IPS-20b (cell line): ENCODE results near the gene OR4Q3.
"Not testable (repeated sequence)": the region's sequence is repeated elsewhere in the genome, so short reads cannot be mapped to it uniquely, and the experiment has no call there.

ENCODE experiments used
- H3K27ac ChIP-seq: one replicate; pipeline ENCODE4 v1.5.1; 2013; ENCODE audit warnings: low read length
- H3K27me3 ChIP-seq: 2 replicates; pipeline ENCODE4 v1.6.1; 2013; ENCODE audit warnings: mild to moderate bottlenecking, low read length, inconsistent platforms; ENCODE audit not compliant: insufficient read depth
- H3K36me3 ChIP-seq: 2 replicates; pipeline ENCODE4 v1.6.1; 2013; ENCODE audit warnings: low read depth, mild to moderate bottlenecking, inconsistent platforms, low read length, moderate library complexity; ENCODE audit not compliant: insufficient read depth
- H3K4me1 ChIP-seq: 2 replicates; pipeline ENCODE4 v1.6.1; 2013; ENCODE audit warnings: mild to moderate bottlenecking, control low read depth, inconsistent platforms, low read length, moderate library complexity; ENCODE audit not compliant: insufficient read depth
- H3K4me3 ChIP-seq: 2 replicates; pipeline ENCODE4 v1.5.1; 2013; ENCODE audit warnings: mild to moderate bottlenecking, low read length, inconsistent platforms
- H3K9ac ChIP-seq: 2 replicates; pipeline ENCODE4 v1.6.1; 2013; ENCODE audit warnings: low read depth, mild to moderate bottlenecking, inconsistent platforms, low read length, moderate library complexity
- H3K9me3 ChIP-seq: 2 replicates; pipeline ENCODE4 v1.6.1; 2013; ENCODE audit warnings: mild to moderate bottlenecking, low read depth, low read length, inconsistent platforms; ENCODE audit not compliant: insufficient read depth

The OR4Q3 gene

GRCh38 chr14:19743256-19743655 is at the start of gene OR4Q3:
TSS of gene OR4Q3 (plus strand) at chr14:19743571.
- Histone ChIP-seq H3K27ac (no peak within 1 kb of the TSS), H3K27me3 (no peaks in the 10 kb centered on the region), H3K9me3 (peaks cover 89% of the 10 kb centered on the region)

DNA sequence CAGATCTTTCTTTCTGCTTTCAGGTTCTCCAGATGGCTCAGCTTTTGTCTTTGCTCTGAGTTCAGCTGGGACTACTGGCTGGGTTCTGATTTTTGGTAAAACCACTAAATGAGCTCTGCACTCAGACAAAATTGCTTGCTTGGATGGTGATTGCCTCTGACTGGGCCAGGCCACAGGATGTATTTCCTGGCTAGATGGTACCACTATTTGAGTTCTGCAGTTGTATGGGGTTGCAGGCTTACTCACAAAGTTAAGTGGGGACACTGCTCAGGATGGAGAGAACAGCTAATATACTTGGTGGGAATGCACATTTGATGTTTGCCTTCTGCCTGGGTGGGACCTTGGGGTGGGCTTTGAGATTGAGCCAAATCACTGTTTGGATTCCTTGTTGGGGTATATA is 14.0 kb upstream of the OR4Q3 start:
- no peaks in the 10 kb centered on the region for H3K4me1 ChIP-seq
- H3K9ac ChIP-seq = no peak overlapping the region
- H3K9me3 ChIP-seq = peaks cover 93% of the 10 kb centered on the region
- H3K27me3 ChIP-seq = no peaks in the 10 kb centered on the region
- no peaks in the 10 kb centered on the region for H3K36me3 ChIP-seq
- no peak overlapping the region for H3K27ac ChIP-seq
- H3K4me3 ChIP-seq = no peak overlapping the region

More at GRCh38 chr14:19743256-19743655, at the start of gene OR4Q3:
- H3K4me1 ChIP-seq = no peaks in the 10 kb centered on the region
- H3K4me3 ChIP-seq = no peak within 1 kb of the TSS
- H3K9ac ChIP-seq = no peak within 1 kb of the TSS
- H3K36me3 ChIP-seq = no peaks in the 10 kb centered on the region

GRCh38 chr14:19729763-19730162 is 13.6 kb upstream of the OR4Q3 start:
- H3K36me3 ChIP-seq = no peaks in the 10 kb centered on the region
- H3K4me1 ChIP-seq = no peaks in the 10 kb centered on the region
- no peak overlapping the region for H3K9ac ChIP-seq
- no peak overlapping the region for H3K4me3 ChIP-seq
- peaks cover 96% of the 10 kb centered on the region for H3K9me3 ChIP-seq
- no peaks in the 10 kb centered on the region for H3K27me3 ChIP-seq
- H3K27ac ChIP-seq = no peak overlapping the region

DNA sequence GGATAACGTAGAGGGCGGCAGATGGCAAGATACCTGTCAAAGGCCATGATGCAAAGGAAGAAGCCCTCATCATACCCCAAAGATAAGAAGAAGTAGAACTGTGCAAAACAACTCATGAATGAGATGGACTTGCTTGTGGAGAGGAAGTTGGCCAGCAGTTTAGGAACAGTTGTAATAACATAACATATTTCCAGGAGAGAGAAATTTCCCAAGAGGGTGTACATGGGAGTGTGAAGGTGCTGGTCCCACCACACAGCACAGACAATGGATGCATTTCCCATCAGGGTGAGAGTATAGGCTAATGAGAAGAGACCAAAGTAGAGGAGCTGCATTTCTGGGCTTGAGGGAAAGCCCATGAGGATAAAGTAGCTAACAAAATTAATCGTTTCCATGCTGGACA is 9.5 kb upstream of the OR4Q3 start:
- not testable (repeated sequence) for H3K27me3 ChIP-seq, H3K36me3 ChIP-seq
- peaks cover 91% of the 10 kb centered on the region for H3K9me3 ChIP-seq

DNA sequence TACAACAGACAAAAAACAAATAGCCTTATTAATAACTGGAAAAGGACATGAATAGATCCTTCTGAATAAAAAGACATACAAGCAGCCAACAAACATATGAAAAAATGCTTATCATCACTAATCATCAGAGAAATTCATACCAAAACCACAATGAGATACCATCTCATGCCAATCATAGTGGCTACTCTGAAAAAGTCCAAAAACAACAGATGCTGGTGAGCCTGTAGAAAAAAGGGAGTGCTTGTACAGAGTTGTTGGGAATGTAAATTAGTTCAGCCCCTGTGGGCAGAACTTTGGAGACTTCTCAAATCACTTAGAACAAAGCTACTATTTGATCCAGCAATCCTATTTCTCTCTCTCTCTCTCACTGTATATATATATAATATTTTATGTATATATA is 8.9 kb downstream of the OR4Q3 start:
- H3K27me3 ChIP-seq, H3K27ac ChIP-seq, H3K9ac ChIP-seq, H3K36me3 ChIP-seq, H3K4me3 ChIP-seq, H3K4me1 ChIP-seq: not testable (repeated sequence)
- H3K9me3 ChIP-seq = peaks cover 77% of the 10 kb centered on the region

More for the DNA sequence above, 9.5 kb upstream of the OR4Q3 start:
- not testable (repeated sequence) for H3K4me1 ChIP-seq, H3K9ac ChIP-seq, H3K4me3 ChIP-seq, H3K27ac ChIP-seq

DNA sequence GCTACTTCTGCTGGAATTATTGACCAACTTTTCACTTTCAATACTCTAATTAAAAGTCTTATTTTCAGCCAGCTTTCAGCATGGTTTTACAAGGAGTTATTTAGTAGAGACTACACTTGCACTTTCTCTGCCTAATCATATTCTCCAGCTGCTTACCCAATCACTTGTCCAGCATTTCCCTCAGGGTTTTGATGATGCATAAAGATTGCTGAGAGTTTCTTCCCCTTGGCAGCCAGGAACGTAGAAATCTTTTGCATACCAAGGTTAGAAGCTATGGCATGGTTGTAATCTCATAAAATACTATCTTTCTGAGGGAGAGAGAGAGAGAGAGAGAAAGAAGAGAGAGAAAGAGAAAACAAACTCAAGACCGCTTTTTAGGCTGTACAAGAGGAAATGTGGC is 10.8 kb downstream of the OR4Q3 start:
- Histone ChIP-seq H3K9me3 (peaks cover 67% of the 10 kb centered on the region), H3K4me1 (no peaks in the 10 kb centered on the region), H3K27ac (no peak overlapping the region), H3K36me3 (no peaks in the 10 kb centered on the region), H3K27me3 (no peaks in the 10 kb centered on the region), H3K4me3 (no peak overlapping the region), H3K9ac (no peak overlapping the region)

DNA sequence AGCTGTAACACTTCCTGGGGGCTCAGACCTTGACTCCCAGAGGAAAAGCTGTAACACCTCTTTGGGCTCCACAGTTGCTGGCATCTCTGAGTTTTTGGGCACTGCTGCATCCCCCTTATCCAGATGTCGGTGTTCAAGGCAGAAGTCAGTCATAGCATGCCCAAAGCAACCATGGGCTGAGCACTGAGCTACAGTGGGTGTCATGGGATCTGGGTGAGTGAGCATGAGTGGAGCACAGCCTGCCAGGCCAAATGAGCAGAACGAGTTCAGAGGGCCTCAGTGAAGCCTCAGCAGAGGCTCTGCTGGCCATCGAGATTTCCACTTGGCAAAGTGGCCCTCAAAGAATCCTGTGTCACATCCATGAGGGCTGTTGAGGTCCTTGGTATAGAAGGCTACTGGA is 28.1 kb downstream of the OR4Q3 start:
- H3K4me1 ChIP-seq, H3K27ac ChIP-seq, H3K4me3 ChIP-seq, H3K27me3 ChIP-seq, H3K9ac ChIP-seq, H3K36me3 ChIP-seq: not testable (repeated sequence)
- H3K9me3 ChIP-seq = peaks cover 88% of the 10 kb centered on the region

DNA sequence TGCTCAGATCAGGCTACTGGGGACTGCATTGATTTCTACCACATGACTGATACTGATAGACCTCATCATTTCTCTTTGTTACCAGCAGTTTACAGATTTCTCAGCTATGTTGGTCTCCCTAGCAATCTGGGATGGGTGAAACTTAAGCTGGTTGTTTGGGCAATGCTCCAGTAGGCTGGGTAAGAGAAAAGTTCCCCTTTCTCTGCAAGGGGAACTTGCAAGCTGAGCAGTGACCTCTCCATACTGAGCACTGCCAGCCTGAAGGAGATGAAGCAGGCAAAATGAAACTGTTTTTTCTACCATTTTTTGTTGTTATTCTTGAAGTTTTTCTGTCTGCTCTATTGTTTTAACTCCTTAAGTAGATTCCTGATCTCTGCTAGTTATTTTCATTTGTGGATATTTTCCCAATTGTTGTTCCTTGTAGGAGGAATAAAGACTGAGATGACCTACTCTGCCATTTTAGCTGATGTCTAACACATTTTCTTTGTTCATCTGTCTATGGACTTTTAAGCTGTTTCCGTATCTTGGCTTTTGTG is 28.6 kb downstream of the OR4Q3 start:
- no peaks in the 10 kb centered on the region for H3K36me3 ChIP-seq
- peaks cover 88% of the 10 kb centered on the region for H3K9me3 ChIP-seq
- no peak overlapping the region for H3K27ac ChIP-seq
- no peak overlapping the region for H3K9ac ChIP-seq
- H3K4me1 ChIP-seq = no peaks in the 10 kb centered on the region
- no peak overlapping the region; the same call in 1 of the 2 replicates for H3K4me3 ChIP-seq
- no peaks in the 10 kb centered on the region for H3K27me3 ChIP-seq

DNA sequence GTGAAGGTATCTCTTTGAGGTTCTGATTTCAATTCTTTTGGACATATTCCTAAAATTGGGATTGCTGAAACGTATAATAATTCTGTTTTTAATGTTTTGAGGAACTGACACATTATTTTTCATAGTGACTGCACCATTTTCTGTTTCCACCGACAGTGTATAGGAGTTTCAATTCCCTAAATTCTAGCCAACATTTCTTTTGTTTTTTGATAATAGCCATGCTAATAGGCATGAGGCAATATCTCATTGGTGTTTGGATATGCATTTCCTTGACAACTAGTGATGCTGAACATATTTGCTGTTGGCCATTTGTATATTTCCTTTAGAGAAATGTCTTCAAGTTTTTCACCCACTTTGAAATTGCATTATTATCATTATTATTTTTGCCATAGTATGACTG is 29.1 kb downstream of the OR4Q3 start:
- peaks cover 88% of the 10 kb centered on the region for H3K9me3 ChIP-seq
- H3K27ac ChIP-seq, H3K27me3 ChIP-seq, H3K36me3 ChIP-seq, H3K4me3 ChIP-seq, H3K4me1 ChIP-seq, H3K9ac ChIP-seq: not testable (repeated sequence)

DNA sequence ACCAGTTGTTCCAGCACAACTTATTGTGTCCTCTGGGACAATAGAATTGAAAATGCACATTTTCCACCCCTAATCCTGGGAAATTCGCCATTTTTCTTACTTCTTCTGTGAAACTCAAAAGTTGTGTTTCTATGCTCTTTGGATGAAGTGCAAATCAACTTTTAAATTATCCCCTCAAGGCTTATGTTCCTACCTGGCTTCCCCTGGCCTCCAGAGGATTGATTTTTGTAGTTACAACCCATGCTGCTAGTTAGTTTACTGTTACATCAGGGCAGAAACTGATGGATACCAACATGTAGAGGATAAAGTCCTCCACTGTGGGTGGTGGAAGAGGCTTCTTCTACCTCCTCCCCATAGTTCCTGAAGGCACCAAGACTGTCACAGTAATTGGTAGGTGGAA is 29.8 kb downstream of the OR4Q3 start, which contains the start of gene OR4M1:
Gene OR4M1, plus strand, starts transcription at position 301 of the 400 bp plus-strand sequence. CDS start 6,819 bp downstream, outside the sequence.
- H3K4me3 ChIP-seq, H3K4me1 ChIP-seq, H3K27ac ChIP-seq, H3K27me3 ChIP-seq, H3K9ac ChIP-seq, H3K36me3 ChIP-seq: not testable (repeated sequence)
- peaks cover 89% of the 10 kb centered on the region for H3K9me3 ChIP-seq

GRCh38 chr14:19775587-19775986 is 32.2 kb downstream of the OR4Q3 start:
- no peaks in the 10 kb centered on the region for H3K36me3 ChIP-seq
- no peaks in the 10 kb centered on the region for H3K27me3 ChIP-seq
- H3K9ac ChIP-seq = no peak overlapping the region
- no peak overlapping the region for H3K4me3 ChIP-seq
- no peaks in the 10 kb centered on the region for H3K4me1 ChIP-seq
- peaks cover 88% of the 10 kb centered on the region for H3K9me3 ChIP-seq
- H3K27ac ChIP-seq = no peak overlapping the region

DNA sequence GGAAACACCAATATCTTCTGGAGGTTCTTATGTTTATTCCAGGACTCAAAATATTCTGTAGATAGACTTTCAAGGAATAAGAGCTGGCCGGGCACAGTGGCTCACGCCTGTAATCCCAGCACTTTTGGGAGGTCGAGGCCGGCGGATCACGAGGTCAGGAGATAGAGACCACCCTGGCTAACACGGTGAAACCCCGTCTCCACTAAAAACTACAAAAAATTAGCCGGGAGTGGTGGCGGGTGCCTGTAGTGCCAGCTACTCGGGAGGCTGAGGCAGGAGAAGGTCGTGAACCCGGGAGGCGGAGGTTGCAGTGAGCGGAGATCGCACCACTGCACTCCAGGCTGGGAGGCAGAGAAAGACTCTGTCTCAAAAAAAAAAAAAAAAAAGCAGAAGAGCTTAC is 42.5 kb downstream of the OR4Q3 start:
- H3K36me3 ChIP-seq, H3K27ac ChIP-seq, H3K9ac ChIP-seq, H3K4me1 ChIP-seq, H3K4me3 ChIP-seq, H3K27me3 ChIP-seq: not testable (repeated sequence)
- H3K9me3 ChIP-seq = peaks cover 87% of the 10 kb centered on the region
